ENCODE data around the gene CALML3. TPM values are rescaled to one million over a fixed set of nuclear protein-coding genes. Genes with fewer than 3 reads are reported as not detected.

The CALML3 gene
- total RNA-seq, 1 experiment from 2014 or later: not detected

- ChIA-PET CTCF (no interaction called here), POLR2A (ENCODE audit: low non-redundant PET) (no interaction called here)
- DNase-seq (ENCODE audit: low spot score): no peak
- no TSS peak for BruUV-seq (replicated peaks)
- Histone ChIP-seq H3K27ac (ENCODE audit: low read depth, low read length, poor library complexity, severe bottlenecking) (no peak overlapping the region), H3K4me1 (ENCODE audit: insufficient read depth, low read length, poor library complexity, severe bottlenecking) (no peaks in the 10 kb centered on the region), H3K36me3 (ENCODE audit: insufficient read depth, low read length, poor library complexity, severe bottlenecking) (no peaks in the 10 kb centered on the region), H3K4me3 (ENCODE audit: low read depth, low read length, poor library complexity, severe bottlenecking) (no peak overlapping the region), H3K9me3 (ENCODE audit: low read depth, low read length, poor library complexity, severe bottlenecking) (no peaks in the 10 kb centered on the region), H3K27me3 (replicated peaks; ENCODE audit: insufficient read depth, low read depth, low read length, poor library complexity) (no peaks in the 10 kb centered on the region)
- intact Hi-C loops (cut with micrococcal nuclease; ENCODE audit: unreplicated experiment): no loop called here
- TF ChIP-seq EZH2 (IDR thresholded peaks at IDR 0.05; ENCODE audit: borderline replicate concordance, low read depth, low read length, poor library complexity, severe bottlenecking): no peak
- TF ChIP-seq CTCF (conservative IDR thresholded peaks at IDR 0.05; ENCODE audit: low read depth, low read length): no peak
Measured at GRCh38 chr10:5510281-5511072, 14.3 kb upstream of the CALML3 start.

GRCh38 chr10:5511231-5511884 lies 13.4 kb upstream of the CALML3 start:
- no peak for DNase-seq (ENCODE audit: low spot score)
- POLR2A ChIA-PET (ENCODE audit: low non-redundant PET): no interaction called here
- Histone ChIP-seq H3K27ac (ENCODE audit: low read depth, low read length, poor library complexity, severe bottlenecking) (no peak overlapping the region), H3K36me3 (ENCODE audit: insufficient read depth, low read length, poor library complexity, severe bottlenecking) (no peaks in the 10 kb centered on the region), H3K9me3 (ENCODE audit: low read depth, low read length, poor library complexity, severe bottlenecking) (no peaks in the 10 kb centered on the region), H3K4me1 (ENCODE audit: insufficient read depth, low read length, poor library complexity, severe bottlenecking) (no peaks in the 10 kb centered on the region), H3K27me3 (replicated peaks; ENCODE audit: insufficient read depth, low read depth, low read length, poor library complexity) (no peaks in the 10 kb centered on the region), H3K4me3 (ENCODE audit: low read depth, low read length, poor library complexity, severe bottlenecking) (no peak overlapping the region)
- TF ChIP-seq EZH2 (IDR thresholded peaks at IDR 0.05; ENCODE audit: borderline replicate concordance, low read depth, low read length, poor library complexity, severe bottlenecking): no peak
- no peak for TF ChIP-seq CTCF (conservative IDR thresholded peaks at IDR 0.05; ENCODE audit: low read depth, low read length)
- CTCF ChIA-PET: no interaction called here
- BruUV-seq (replicated peaks): no TSS peak
- intact Hi-C loops (cut with micrococcal nuclease; ENCODE audit: unreplicated experiment): no loop called here

- no TSS peak for BruUV-seq (replicated peaks)
- ChIA-PET POLR2A (ENCODE audit: low non-redundant PET) (no interaction called here), CTCF (no interaction called here)
- Histone ChIP-seq H3K4me3 (ENCODE audit: low read depth, low read length, poor library complexity, severe bottlenecking) (no peak overlapping the region), H3K36me3 (ENCODE audit: insufficient read depth, low read length, poor library complexity, severe bottlenecking) (no peaks in the 10 kb centered on the region), H3K27ac (ENCODE audit: low read depth, low read length, poor library complexity, severe bottlenecking) (no peak overlapping the region), H3K27me3 (replicated peaks; ENCODE audit: insufficient read depth, low read depth, low read length, poor library complexity) (no peaks in the 10 kb centered on the region), H3K9me3 (ENCODE audit: low read depth, low read length, poor library complexity, severe bottlenecking) (no peaks in the 10 kb centered on the region), H3K4me1 (ENCODE audit: insufficient read depth, low read length, poor library complexity, severe bottlenecking) (no peaks in the 10 kb centered on the region)
- TF ChIP-seq CTCF (conservative IDR thresholded peaks at IDR 0.05; ENCODE audit: low read depth, low read length): no peak
- TF ChIP-seq EZH2 (IDR thresholded peaks at IDR 0.05; ENCODE audit: borderline replicate concordance, low read depth, low read length, poor library complexity, severe bottlenecking): no peak
- intact Hi-C loops (cut with micrococcal nuclease; ENCODE audit: unreplicated experiment): no loop called here
- DNase-seq (ENCODE audit: low spot score): no peak
Measured at GRCh38 chr10:5511885-5512280, 12.9 kb upstream of the CALML3 start.

All from A673 (cell line).